Measurements from ENCODE around the gene PAM. TPM values are rescaled to one million over a fixed set of nuclear protein-coding genes. Genes with fewer than 3 reads are reported as not detected.

The PAM gene
- total and polyA plus RNA-seq, 2 of the 8 experiments (the other 6 are each of a cell fraction or from before 2014, with no cell fraction given), result 30.4 to 67.8 TPM

DNA sequence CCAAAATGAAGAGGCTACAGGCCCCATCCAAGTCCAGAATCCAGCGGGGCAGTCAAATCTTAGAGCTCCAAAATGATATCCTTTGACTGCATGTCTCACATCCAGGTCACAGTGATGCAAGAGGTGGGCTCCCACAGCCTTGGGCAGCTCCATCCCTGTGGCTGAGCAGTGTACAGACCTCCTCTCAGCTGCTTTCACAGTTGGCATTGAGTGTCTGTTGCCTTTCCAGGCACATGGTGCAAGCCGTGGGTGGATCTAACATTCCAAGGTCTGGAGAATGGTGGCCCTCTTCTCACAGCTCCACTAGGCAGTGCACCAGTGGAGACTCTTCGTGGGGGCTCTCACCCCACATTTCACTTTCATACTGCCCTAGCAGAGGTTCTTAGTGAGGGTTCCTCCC lies 244.1 kb downstream of the PAM start:
- CTCF ChIA-PET (ENCODE audit: partially characterized antibody), result no interaction called here
- 91% methylated on average over 3 of the region's 3 CpGs; no CpG with 5 or more reads in 1 of the 2 experiments for WGBS, 2 experiments (ENCODE audit: extremely low coverage in 1 of 2, insufficient coverage in 1 of 2, insufficient read length in 1 of 2, insufficient replicate concordance in 2 of 2, low coverage in 1 of 2, low lambda C conversion rate in 2 of 2, missing lambda C conversion rate in 1 of 2)
- Histone ChIP-seq H3K27ac (ENCODE audit: low read depth, low read length) (no peak overlapping the region), H3K79me2 (ENCODE audit: control insufficient read depth in 1 of 2, insufficient read depth in 2 of 2, low read length in 2 of 2) (no peaks in the 10 kb centered on the region), H3K23ac (ENCODE audit: insufficient read length) (no peak overlapping the region), H3K14ac (ENCODE audit: insufficient read length) (no peak overlapping the region), H3K9me3 (ENCODE audit: insufficient read depth in 2 of 2, low read depth in 1 of 2, low read length in 1 of 2) (0 out of 4 replicates have a peak, but pooled peaks cover 0 to 3% of the 10 kb centered on the region in 2 experiments), H3K23me2 (ENCODE audit: low read depth, low read length) (no peaks in the 10 kb centered on the region; the same call in 1 of the 2 replicates), H3K9ac (replicated peaks in 1 of 4; ENCODE audit: extremely low read depth in 1 of 4, low read depth in 3 of 4, low read length in 3 of 4) (no peak overlapping the region), H4K8ac (ENCODE audit: extremely low read depth, insufficient read depth, low read length) (no peak overlapping the region), H4K5ac (ENCODE audit: insufficient read length, low read depth, low read length) (no peak overlapping the region), H2BK5ac (ENCODE audit: low read depth, low read length) (no peak overlapping the region), H3K4me2 (ENCODE audit: insufficient read depth in 1 of 2, low read depth in 2 of 2, low read length in 2 of 2) (no peak overlapping the region), H2BK12ac (ENCODE audit: low read depth, low read length) (no peak overlapping the region), H2BK20ac (ENCODE audit: low read length) (no peak overlapping the region), H2BK120ac (replicated peaks; ENCODE audit: low read depth, low read length) (no peak overlapping the region), H2AK5ac (ENCODE audit: low read depth, low read length) (no peak overlapping the region), H2BK15ac (ENCODE audit: low read length) (no peak overlapping the region), H3K27me3 (replicated peaks in 1 of 4; ENCODE audit: control insufficient read depth in 3 of 4, extremely low read depth in 1 of 4, insufficient read depth in 3 of 4, low read length in 3 of 4) (no peaks in the 10 kb centered on the region), H3K56ac (replicated peaks; ENCODE audit: insufficient read length, low read depth, low read length) (no peak overlapping the region), H3K4me3 (ENCODE audit: extremely low read depth in 1 of 4, insufficient read depth in 2 of 4, low read depth in 3 of 4, low read length in 4 of 4) (no peak overlapping the region), H4K20me1 (replicated peaks in 1 of 2; ENCODE audit: control insufficient read depth in 1 of 2, insufficient read depth in 2 of 2, low read length in 2 of 2) (no peaks in the 10 kb centered on the region), H4K91ac (replicated peaks; ENCODE audit: insufficient read length, low read length) (no peak overlapping the region), H3K18ac (ENCODE audit: extremely low read depth, low read length) (no peak overlapping the region), H3K4me1 (replicated peaks in 1 of 4; ENCODE audit: control insufficient read depth in 3 of 4, insufficient read depth in 4 of 4, low read length in 3 of 4) (no peaks in the 10 kb centered on the region), H3K4ac (replicated peaks; ENCODE audit: insufficient read length, low read depth, low read length) (no peak overlapping the region), H3K79me1 (ENCODE audit: low read depth, low read length) (no peaks in the 10 kb centered on the region), H3K36me3 (ENCODE audit: control insufficient read depth in 2 of 4, insufficient read depth in 4 of 4, low read length in 3 of 4) (no peaks in the 10 kb centered on the region), H2AFZ (ENCODE audit: low read length) (no peak overlapping the region)
- POLR2A ChIA-PET (ENCODE audit: partially characterized antibody), result no interaction called here
- TF ChIP-seq PHF8 (conservative IDR thresholded peaks at IDR 0.05; ENCODE audit: low read depth, low read length) (no peak), EGR1 (IDR thresholded peaks at IDR 0.05; ENCODE audit: borderline replicate concordance, low read depth, low read length) (no peak), ASH2L (IDR thresholded peaks at IDR 0.05; ENCODE audit: low read length) (no peak), RXRA (IDR thresholded peaks at IDR 0.05; ENCODE audit: insufficient read depth, low read depth, low read length) (no peak), HDAC6 (IDR thresholded peaks at IDR 0.05; ENCODE audit: low read depth, low read length) (no peak), CBX8 (IDR thresholded peaks at IDR 0.05; ENCODE audit: borderline replicate concordance, low read depth, low read length) (no peak), TBP (IDR thresholded peaks at IDR 0.05; ENCODE audit: low read depth, low read length) (no peak), SAP30 (IDR thresholded peaks at IDR 0.05; ENCODE audit: insufficient read depth, insufficient replicate concordance, low read length) (no peak), CREB1 (IDR thresholded peaks at IDR 0.05) (no peak), RNF2 (IDR thresholded peaks at IDR 0.05; ENCODE audit: borderline replicate concordance, low read depth, low read length, missing control alignments, poor library complexity, severe bottlenecking) (no peak), TAF1 (IDR thresholded peaks at IDR 0.05; ENCODE audit: low read depth, low read length) (no peak), SIX5 (IDR thresholded peaks at IDR 0.05; ENCODE audit: low read depth, low read length) (no peak), MAFK (IDR thresholded peaks at IDR 0.05; ENCODE audit: low read depth, low read length) (no peak), KDM4A (IDR thresholded peaks at IDR 0.05; ENCODE audit: low read depth, low read length, severe bottlenecking) (no peak)
- TF ChIP-seq, protein P1, sequence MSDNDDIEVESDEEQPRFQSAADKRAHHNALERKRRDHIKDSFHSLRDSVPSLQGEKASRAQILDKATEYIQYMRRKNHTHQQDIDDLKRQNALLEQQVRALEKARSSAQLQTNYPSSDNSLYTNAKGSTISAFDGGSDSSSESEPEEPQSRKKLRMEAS (IDR thresholded peaks at IDR 0.05), result no peak
- DNase-seq (ENCODE audit: low read depth in 1 of 2, low spot score in 2 of 2) (no peak), FAIRE-seq (no peak)

All from H1 (cell line).